ENCODE data around the gene MICB. TPM values are rescaled to one million over a fixed set of nuclear protein-coding genes. Genes with fewer than 3 reads are reported as not detected.

Gene MICB
- total and polyA plus RNA-seq, 2 donors (not counting 1 experiment from before 2014, with no cell fraction given) = 24.2 to 30.9 TPM

- peaks cover 45 to 52% of the 10 kb centered on the region in 2 donors for H3K4me1 ChIP-seq (ENCODE audit: control insufficient read depth in 2 of 2, insufficient read depth in 2 of 2, low read length in 2 of 2)
- Mint-ChIP-seq H3K4me3 (no peak overlapping the region), H3K4me1 (peaks cover 95% of the 10 kb centered on the region), H3K27me3 (no peaks in the 10 kb centered on the region), H3K9me3 (ENCODE audit: insufficient read depth) (no peaks in the 10 kb centered on the region), H3K27ac (no peak overlapping the region)
- no peaks in the 10 kb centered on the region for H3K27me3 ChIP-seq (replicated peaks in 1 of 4; ENCODE audit: control extremely low read depth in 1 of 4, control insufficient read depth in 3 of 4, insufficient read depth in 4 of 4, low read length in 3 of 4)
- H3K27ac ChIP-seq (ENCODE audit: low read length in 2 of 2) = no peak overlapping the region
- no peak overlapping the region for H3K4me3 ChIP-seq (ENCODE audit: control extremely low read depth in 1 of 5, extremely low read depth in 1 of 5, insufficient read depth in 1 of 5, low read depth in 2 of 5, low read length in 4 of 5)
- H3K9ac ChIP-seq (ENCODE audit: low read length) = no peak overlapping the region
- H3K4me2 ChIP-seq (replicated peaks; ENCODE audit: low read depth, low read length, poor library complexity, severe bottlenecking) = no peak overlapping the region
- no peak overlapping the region for H2AFZ ChIP-seq (ENCODE audit: insufficient read depth, low read depth, low read length, poor library complexity, severe bottlenecking)
- ATAC-seq (ENCODE audit: low read depth) = no peak
- ChIA-PET POLR2A (no interaction called here), CTCF (no interaction called here)
- H3K36me3 ChIP-seq (replicated peaks in 1 of 2; ENCODE audit: control extremely low read depth in 1 of 2, control insufficient read depth in 1 of 2, extremely low read depth in 1 of 2, insufficient read depth in 2 of 2, low read length in 1 of 2) = peaks cover 0 to 11% of the 10 kb centered on the region in 2 experiments
- no peak for DNase-seq
- TF ChIP-seq CTCF (IDR thresholded peaks at IDR 0.05) (no peak), EZH2 (IDR thresholded peaks at IDR 0.05; ENCODE audit: borderline replicate concordance, insufficient read depth, low read depth, low read length, poor library complexity, severe bottlenecking) (no peak)
- WGBS (ENCODE audit: insufficient coverage) = 100% methylated on average over 1 of the region's 4 CpGs
- H3K9me3 ChIP-seq (ENCODE audit: control extremely low read depth in 1 of 3, control insufficient read depth in 2 of 3, insufficient read depth in 1 of 3, low read length in 2 of 3) = no peaks in the 10 kb centered on the region
- intact Hi-C loops (cut with micrococcal nuclease) = no loop called here
- H4K20me1 ChIP-seq (ENCODE audit: control insufficient read depth, insufficient read depth, low read length, poor library complexity, severe bottlenecking) = peaks cover 68% of the 10 kb centered on the region
- peaks cover 75% of the 10 kb centered on the region for H3K79me2 ChIP-seq (ENCODE audit: control insufficient read depth, insufficient read depth, low read length)
Measured at GRCh38 chr6:31473244-31473643, 24.7 kb upstream of the MICB start.

GRCh38 chr6:31473780-31474761, 23.9 kb upstream of the MICB start:
- H3K4me1 ChIP-seq (ENCODE audit: control insufficient read depth in 2 of 2, insufficient read depth in 2 of 2, low read length in 2 of 2) = peaks cover 44 to 48% of the 10 kb centered on the region in 2 donors
- no peak overlapping the region for H3K9ac ChIP-seq (ENCODE audit: low read length)
- H3K9me3 ChIP-seq (ENCODE audit: control extremely low read depth in 1 of 3, control insufficient read depth in 2 of 3, insufficient read depth in 1 of 3, low read length in 2 of 3) = no peaks in the 10 kb centered on the region
- no peaks in the 10 kb centered on the region for H3K27me3 ChIP-seq (replicated peaks in 1 of 4; ENCODE audit: control extremely low read depth in 1 of 4, control insufficient read depth in 3 of 4, insufficient read depth in 4 of 4, low read length in 3 of 4)
- H3K4me3 ChIP-seq (ENCODE audit: control extremely low read depth in 1 of 5, extremely low read depth in 1 of 5, insufficient read depth in 1 of 5, low read depth in 2 of 5, low read length in 4 of 5) = no peak overlapping the region
- peaks cover 0 to 5% of the 10 kb centered on the region in 2 experiments for H3K36me3 ChIP-seq (replicated peaks in 1 of 2; ENCODE audit: control extremely low read depth in 1 of 2, control insufficient read depth in 1 of 2, extremely low read depth in 1 of 2, insufficient read depth in 2 of 2, low read length in 1 of 2)
- H3K79me2 ChIP-seq (ENCODE audit: control insufficient read depth, insufficient read depth, low read length) = peaks cover 67% of the 10 kb centered on the region
- peaks cover 63% of the 10 kb centered on the region for H4K20me1 ChIP-seq (ENCODE audit: control insufficient read depth, insufficient read depth, low read length, poor library complexity, severe bottlenecking)
- ChIA-PET POLR2A (no interaction called here), CTCF (no interaction called here)
- Mint-ChIP-seq H3K27ac (peak overlapping the region; percentile 80), H3K27me3 (no peaks in the 10 kb centered on the region), H3K4me1 (peaks cover 92% of the 10 kb centered on the region), H3K9me3 (ENCODE audit: insufficient read depth) (no peaks in the 10 kb centered on the region), H3K4me3 (no peak overlapping the region)
- no peak overlapping the region for H3K4me2 ChIP-seq (replicated peaks; ENCODE audit: low read depth, low read length, poor library complexity, severe bottlenecking)
- DNase-seq = no peak
- intact Hi-C loops (cut with micrococcal nuclease) = no loop called here
- no peak for ATAC-seq (ENCODE audit: low read depth)
- H3K27ac ChIP-seq (ENCODE audit: low read length in 2 of 2) = peak overlapping the region in 1 of 2 donors; percentile 17
- no peak for TF ChIP-seq CTCF (IDR thresholded peaks at IDR 0.05)
- no peak for TF ChIP-seq EZH2 (IDR thresholded peaks at IDR 0.05; ENCODE audit: borderline replicate concordance, insufficient read depth, low read depth, low read length, poor library complexity, severe bottlenecking)
- H2AFZ ChIP-seq (ENCODE audit: insufficient read depth, low read depth, low read length, poor library complexity, severe bottlenecking) = no peak overlapping the region
- WGBS (ENCODE audit: insufficient coverage) = 89% methylated on average over 6 of the region's 8 CpGs
